EH (cell line): Measurements from ENCODE around the gene CYFIP1.

Source experiments
- DNase-seq: peaks from one replicate; pipeline ENCODE4 v3.0.0-alpha.2; 2015; ENCODE audit warnings: low read depth

Gene CYFIP1

GRCh38 chr15:22868928-22869327, 111.2 kb downstream of the CYFIP1 start:
- no peak for DNase-seq

DNA sequence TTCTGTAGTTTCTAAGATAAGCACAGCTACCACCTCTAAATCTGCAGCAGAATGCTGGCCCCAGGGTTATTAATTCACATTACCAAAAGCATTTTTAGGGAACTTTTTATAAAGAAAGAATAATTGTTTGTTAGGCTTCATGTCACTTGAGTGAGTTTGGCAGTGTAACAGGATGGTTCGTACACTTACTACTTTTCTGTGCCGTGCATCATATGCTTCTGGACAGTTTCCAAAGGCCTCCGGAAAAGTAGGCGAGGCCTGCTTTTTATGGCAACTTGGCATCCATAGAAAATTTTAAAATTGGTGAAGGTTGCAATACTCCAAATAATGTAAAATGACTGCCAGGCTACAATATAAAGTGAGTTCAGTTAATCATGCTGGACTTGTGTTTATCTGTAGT, 111.7 kb downstream of the CYFIP1 start:
- no peak for DNase-seq

DNA sequence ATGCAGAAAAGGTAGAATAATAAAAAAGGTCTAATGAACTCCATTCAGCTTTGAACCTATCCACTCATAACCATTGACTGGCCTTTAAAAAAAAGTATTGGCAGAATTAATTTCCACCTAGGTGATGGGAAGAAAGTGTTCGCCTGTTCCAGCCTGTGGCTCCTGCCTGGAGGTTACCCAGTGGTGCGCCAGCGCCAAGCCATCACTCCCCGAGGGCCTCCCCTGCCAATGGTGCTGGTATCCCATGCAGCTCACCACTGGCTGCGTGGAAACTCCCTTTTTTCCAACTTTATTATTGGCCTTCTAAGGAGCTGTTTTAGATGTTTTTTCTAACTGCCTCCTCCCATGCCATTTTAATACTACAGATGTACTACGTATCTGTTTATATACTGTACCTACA, 112.3 kb downstream of the CYFIP1 start:
- no peak for DNase-seq

DNA sequence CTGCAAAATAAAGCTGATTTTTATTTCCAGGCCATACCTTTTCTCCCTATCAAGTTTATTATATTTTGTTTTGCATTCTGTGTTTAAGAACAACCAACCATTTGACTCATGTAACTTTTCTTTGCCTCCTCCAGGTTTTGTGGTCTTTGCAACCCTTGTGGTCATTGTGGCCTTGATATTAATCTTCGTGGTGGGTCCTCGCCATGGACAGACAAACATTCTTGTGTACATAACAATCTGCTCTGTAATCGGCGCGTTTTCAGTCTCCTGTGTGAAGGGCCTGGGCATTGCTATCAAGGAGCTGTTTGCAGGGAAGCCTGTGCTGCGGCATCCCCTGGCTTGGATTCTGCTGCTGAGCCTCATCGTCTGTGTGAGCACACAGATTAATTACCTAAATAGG, 114.1 kb downstream of the CYFIP1 start:
- peak; percentile 34 for DNase-seq

GRCh38 chr15:22863356-22863755, 116.8 kb downstream of the CYFIP1 start:
- DNase-seq = no peak

GRCh38 chr15:22861161-22861560, 119.0 kb downstream of the CYFIP1 start:
- DNase-seq = no peak

- no peak for DNase-seq
These were observed 123.5 kb downstream of the CYFIP1 start for GRCh38 chr15:22856659-22857058.

- no peak for DNase-seq
These were observed 124.4 kb downstream of the CYFIP1 start for GRCh38 chr15:22855791-22856190.

- DNase-seq = no peak
These were observed 128.7 kb downstream of the CYFIP1 start for GRCh38 chr15:22851513-22851912.

GRCh38 chr15:22850055-22850454, 130.1 kb downstream of the CYFIP1 start:
- DNase-seq = peak; percentile 11

DNA sequence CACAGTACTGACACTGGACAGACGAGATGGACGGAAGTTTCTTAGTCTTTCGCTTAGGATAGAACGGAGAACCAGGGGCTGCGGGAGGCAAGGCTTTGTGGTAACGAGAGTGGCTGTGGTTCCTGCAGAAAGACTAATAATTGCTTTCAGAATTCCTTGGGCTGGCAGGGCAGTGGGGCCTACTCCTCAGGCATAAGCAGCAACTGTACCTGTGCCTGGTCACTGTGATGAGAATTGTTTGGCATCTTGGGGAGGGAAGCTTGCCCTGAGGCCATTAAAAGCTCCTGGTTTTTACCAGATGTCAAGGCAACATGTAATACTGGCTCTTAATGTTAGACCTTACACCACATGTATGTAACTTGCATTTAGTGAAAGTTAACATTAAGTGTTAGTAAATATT, 134.1 kb downstream of the CYFIP1 start:
- no peak for DNase-seq

DNA sequence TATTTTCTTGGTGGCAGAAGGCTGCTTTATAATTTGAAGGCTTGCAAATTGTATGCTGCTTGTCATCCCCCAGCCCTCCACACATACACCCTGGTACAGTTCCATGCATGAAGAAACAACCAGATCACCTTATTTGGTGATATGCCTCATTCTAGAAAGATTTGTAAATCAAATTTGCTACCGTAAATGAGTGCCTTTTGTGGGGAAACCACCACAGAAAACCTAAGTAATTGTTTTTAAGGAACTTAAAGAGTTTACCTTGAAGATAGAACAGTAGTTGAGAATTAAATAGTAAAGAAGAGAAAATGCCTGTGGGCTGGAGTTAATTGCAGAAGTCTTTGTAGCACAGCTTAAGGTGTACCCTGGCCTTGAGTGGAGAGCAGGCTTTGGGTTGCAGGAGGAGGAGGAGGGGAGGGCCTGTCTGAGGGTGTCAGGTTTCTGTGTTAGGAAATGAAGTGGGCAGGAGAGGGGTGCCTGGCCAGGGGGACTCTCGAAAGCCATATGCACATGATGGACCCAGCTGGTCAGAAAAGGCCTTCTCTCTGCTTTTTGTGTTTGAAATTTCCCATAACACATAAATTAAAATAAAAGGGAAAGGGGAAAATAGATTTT, 134.8 kb downstream of the CYFIP1 start:
- DNase-seq = peak; percentile 43

DNA sequence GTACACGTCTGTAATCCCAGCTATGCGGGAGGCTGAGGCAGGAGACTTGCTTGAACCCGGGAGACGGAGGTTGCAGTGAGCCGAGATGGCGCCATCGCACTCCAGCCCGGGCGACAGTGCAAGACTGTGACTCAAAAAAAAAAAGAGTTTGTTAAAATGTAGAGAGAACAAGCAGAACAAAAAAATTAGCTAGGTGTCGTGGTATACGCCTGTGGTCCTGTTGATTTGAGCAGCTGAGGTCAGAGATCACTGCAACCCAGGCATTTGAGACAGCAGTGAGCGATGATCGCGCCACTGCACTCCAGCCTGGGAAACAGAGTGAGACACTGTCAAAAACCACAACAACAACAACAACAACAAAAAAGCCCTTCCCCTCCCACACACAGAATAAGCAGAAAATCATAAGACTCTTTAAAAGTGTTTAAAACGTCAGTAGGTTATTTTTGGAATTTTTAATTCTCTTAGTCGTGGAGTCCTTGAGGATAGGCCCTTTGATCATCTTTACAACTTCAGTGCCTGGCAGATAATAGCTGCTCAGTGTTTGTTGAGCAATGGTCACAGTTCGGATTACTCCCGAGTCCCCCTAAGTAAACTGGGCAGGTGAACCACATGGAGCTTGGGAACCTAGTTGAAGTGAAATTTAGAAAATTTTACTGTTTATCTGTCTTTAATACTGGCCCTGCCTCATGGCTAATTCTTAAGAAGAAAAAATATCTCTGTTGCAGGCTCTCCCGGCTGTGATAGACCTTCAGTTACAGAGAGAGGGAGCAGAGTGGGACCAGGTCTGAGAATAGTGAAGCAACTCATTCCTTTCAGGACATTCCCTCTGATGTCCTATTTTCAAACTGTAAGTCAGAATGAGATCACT, 135.5 kb downstream of the CYFIP1 start:
- no peak for DNase-seq

DNA sequence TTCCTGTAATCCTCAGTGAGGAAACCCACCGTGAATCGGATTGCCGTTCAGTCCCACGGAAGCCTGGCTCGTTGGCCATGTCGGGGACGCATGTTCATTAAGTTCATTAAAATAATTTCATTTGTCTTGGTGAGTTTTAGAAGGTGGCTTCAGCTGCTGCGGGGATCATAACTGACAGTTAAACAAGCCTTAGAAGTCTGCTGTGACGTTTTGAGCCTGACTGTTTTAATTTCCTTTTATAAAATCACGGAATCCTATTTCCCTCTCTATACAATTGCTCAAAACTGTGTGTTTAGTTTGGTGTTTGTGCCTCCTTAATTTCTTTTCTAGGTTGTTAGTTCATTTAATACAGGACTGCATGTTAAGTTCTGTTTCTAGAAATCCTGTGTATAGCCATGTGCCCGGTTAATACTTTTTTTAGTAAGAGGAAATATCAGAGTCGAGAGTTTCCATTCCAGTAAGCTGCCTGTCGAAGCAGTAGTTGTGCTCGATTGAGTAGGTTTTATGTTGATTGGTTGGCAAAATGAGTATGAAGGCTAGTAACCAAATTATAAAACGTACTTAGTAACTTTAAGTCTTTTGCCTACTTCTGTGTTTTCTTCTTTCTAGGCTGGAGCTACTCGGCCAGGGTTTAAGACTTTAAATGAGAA, 141.0 kb downstream of the CYFIP1 start:
- peak; percentile 12 for DNase-seq

GRCh38 chr15:22838292-22839042, 141.7 kb downstream of the CYFIP1 start, which contains the start of gene NIPA2:
TSS of gene NIPA2 (plus strand) at chr15:22838666. CDS start at chr15:22851732, 13,066 bp downstream.
- peak; percentile 98 for DNase-seq

- peak; percentile 29 for DNase-seq
These were observed 148.7 kb downstream of the CYFIP1 start for GRCh38 chr15:22831473-22831872.

GRCh38 chr15:22827125-22827524, 153.0 kb downstream of the CYFIP1 start:
- no peak for DNase-seq

- DNase-seq = no peak
These were observed 156.6 kb downstream of the CYFIP1 start for GRCh38 chr15:22823495-22824128.

GRCh38 chr15:22819651-22820050, 160.5 kb downstream of the CYFIP1 start:
- no peak for DNase-seq
